H9 (cell line): ENCODE data around the gene HAGHL. TPM values are rescaled to one million over a fixed set of nuclear protein-coding genes. Genes with fewer than 3 reads are reported as not detected.
A peak's percentile ranks its signal among the peaks of the same experiment; 100 is the strongest.

Experiments
- DNase-seq: peaks from one replicate; pipeline ENCODE4 v3.0.0-alpha.2; 2017
- H2AFZ ChIP-seq: one replicate; pipeline ENCODE4 v1.6.1; 2013; ENCODE audit warnings: mild to moderate bottlenecking, low read length, control low read depth, moderate library complexity
- H2AK5ac ChIP-seq: 2 replicates; pipeline ENCODE4 v1.6.1; 2013; ENCODE audit warnings: low read length, control low read depth, mixed read lengths; ENCODE audit not compliant: insufficient read length
- H2BK120ac ChIP-seq: one replicate; pipeline ENCODE4 v1.6.1; 2013; ENCODE audit warnings: low read depth, mild to moderate bottlenecking, low read length, control low read depth, inconsistent platforms; ENCODE audit not compliant: poor library complexity, severe bottlenecking
- H2BK12ac ChIP-seq: 2 replicates; pipeline ENCODE4 v1.6.1; 2013; ENCODE audit warnings: low read length, control low read depth, mixed read lengths, low read depth; ENCODE audit not compliant: insufficient read length
- H2BK15ac ChIP-seq: 2 replicates; pipeline ENCODE4 v1.6.1; 2013; ENCODE audit warnings: low read depth, low read length, control low read depth
- H2BK20ac ChIP-seq: one replicate; pipeline ENCODE4 v1.6.1; 2013; ENCODE audit warnings: low read depth, mild to moderate bottlenecking, low read length, control low read depth, inconsistent platforms; ENCODE audit not compliant: poor library complexity, severe bottlenecking
- H2BK5ac ChIP-seq: 2 replicates; pipeline ENCODE4 v1.6.1; 2013; ENCODE audit warnings: low read length, control low read depth, mixed read lengths; ENCODE audit not compliant: insufficient read length
- H3K14ac ChIP-seq: 2 replicates; pipeline ENCODE4 v1.6.1; 2013; ENCODE audit warnings: low read length, control low read depth; ENCODE audit not compliant: insufficient read depth
- H3K18ac ChIP-seq: 2 replicates; pipeline ENCODE4 v1.6.1; 2013; ENCODE audit warnings: low read depth, mild to moderate bottlenecking, mixed read lengths, low read length, control low read depth; ENCODE audit not compliant: insufficient read length
- H3K23ac ChIP-seq: 2 replicates; pipeline ENCODE4 v1.6.1; 2013; ENCODE audit warnings: low read length, control low read depth, mixed read lengths, low read depth; ENCODE audit not compliant: insufficient read length
- H3K23me2 ChIP-seq: 2 replicates; pipeline ENCODE4 v1.6.1; 2013; ENCODE audit warnings: low read depth, mild to moderate bottlenecking, mixed read lengths, low read length, control low read depth; ENCODE audit not compliant: insufficient read length, poor library complexity, severe bottlenecking
- H3K27ac ChIP-seq: 2 replicates; pipeline ENCODE4 v1.5.1; 2013; ENCODE audit warnings: low read length, control low read depth, mixed read lengths, low read depth; ENCODE audit not compliant: insufficient read length
- H3K27me3 ChIP-seq: 2 replicates; pipeline ENCODE4 v1.6.1; 2013; ENCODE audit warnings: low read length, control low read depth, inconsistent platforms; ENCODE audit not compliant: insufficient read depth
- H3K4ac ChIP-seq: 2 replicates; pipeline ENCODE4 v1.6.1; 2013; ENCODE audit warnings: low read depth, mild to moderate bottlenecking, control low read depth, inconsistent platforms, low read length, moderate library complexity
- H3K4me1 ChIP-seq: 2 replicates; pipeline ENCODE4 v1.6.1; 2013; ENCODE audit warnings: low read length, control low read depth, inconsistent platforms; ENCODE audit not compliant: insufficient read depth
- H3K4me2 ChIP-seq: 2 replicates; pipeline ENCODE4 v1.6.1; 2013; ENCODE audit warnings: low read length, control low read depth, mixed read lengths; ENCODE audit not compliant: insufficient read length, insufficient read depth
- H3K56ac ChIP-seq: 2 replicates; pipeline ENCODE4 v1.6.1; 2013; ENCODE audit warnings: low read depth, mild to moderate bottlenecking, mixed read lengths, low read length, control low read depth; ENCODE audit not compliant: insufficient read length
- H3K79me1 ChIP-seq: 2 replicates; pipeline ENCODE4 v1.6.1; 2013; ENCODE audit warnings: low read depth, mild to moderate bottlenecking, moderate library complexity, low read length, control low read depth, inconsistent platforms; ENCODE audit not compliant: insufficient read depth, poor library complexity, severe bottlenecking
- H3K79me2 ChIP-seq: 2 replicates; pipeline ENCODE4 v1.6.1; 2013; ENCODE audit warnings: low read length, control low read depth, inconsistent platforms; ENCODE audit not compliant: insufficient read depth
- H3K9ac ChIP-seq: 2 replicates; pipeline ENCODE4 v1.6.1; 2013; ENCODE audit warnings: low read length, control low read depth, mixed read lengths; ENCODE audit not compliant: insufficient read length; ENCODE audit errors: extremely low read depth
- H3K9me3 ChIP-seq: one replicate; pipeline ENCODE4 v1.6.1; 2013; ENCODE audit warnings: low read depth, low read length, inconsistent platforms; ENCODE audit not compliant: control insufficient read depth
- H3T11ph ChIP-seq: one replicate; pipeline ENCODE4 v1.6.1; 2013; ENCODE audit warnings: mild to moderate bottlenecking, low read length, control low read depth, inconsistent platforms
- H4K20me1 ChIP-seq: one replicate; pipeline ENCODE4 v1.6.1; 2013; ENCODE audit not compliant: control insufficient read depth, insufficient read length, insufficient read depth
- H4K5ac ChIP-seq: 2 replicates; pipeline ENCODE4 v1.6.1; 2013; ENCODE audit warnings: low read depth, mild to moderate bottlenecking, mixed read lengths, low read length, control low read depth; ENCODE audit not compliant: insufficient read length
- H4K8ac ChIP-seq: replicated peaks from 2 replicates; pipeline ENCODE4 v1.6.1; 2013; ENCODE audit warnings: low read length, control low read depth, mixed read lengths, low read depth; ENCODE audit not compliant: insufficient read length
- H4K91ac ChIP-seq: 2 replicates; pipeline ENCODE4 v1.6.1; 2013; ENCODE audit warnings: low read depth, mild to moderate bottlenecking, moderate library complexity, mixed read lengths, low read length, control low read depth; ENCODE audit not compliant: insufficient read length
- H3K27ac Mint-ChIP-seq, 3 experiments: 2 replicates in 2 of 3; 3 replicates in 1 of 3; pipeline ENCODE4 v1.8.0; 2020 to 2021; ENCODE audit warnings: mixed read lengths in 3 of 3, mild to moderate bottlenecking in 1 of 3, moderate library complexity in 1 of 3
- H3K27me3 Mint-ChIP-seq: 2 replicates; pipeline ENCODE4 v1.8.0; 2021; ENCODE audit warnings: low read depth, mild to moderate bottlenecking, moderate library complexity, mixed read lengths
- H3K36me3 Mint-ChIP-seq, 3 experiments: 2 replicates in 2 of 3; 3 replicates in 1 of 3; pipeline ENCODE4 v1.8.0; 2020 to 2021; ENCODE audit warnings: low read depth in 3 of 3, mixed read lengths in 3 of 3; ENCODE audit not compliant: insufficient read depth in 1 of 3
- H3K4me1 Mint-ChIP-seq, 2 experiments: 2 replicates each; pipeline ENCODE4 v1.8.0; 2020; ENCODE audit warnings: mixed read lengths in 2 of 2
- H3K4me3 Mint-ChIP-seq, 2 experiments: 2 replicates in 1 of 2; 3 replicates in 1 of 2; pipeline ENCODE4 v1.8.0; 2020 to 2021; ENCODE audit warnings: mild to moderate bottlenecking in 2 of 2, mixed read lengths in 2 of 2, moderate library complexity in 1 of 2
- H3K9me3 Mint-ChIP-seq, 2 experiments: 2 replicates in 1 of 2; 3 replicates in 1 of 2; pipeline ENCODE4 v1.8.0; 2020; ENCODE audit warnings: mild to moderate bottlenecking in 2 of 2, mixed read lengths in 2 of 2, moderate library complexity in 1 of 2
- CTCF ChIP-seq: fragments of 200-600 bp; sonication (generic); conservative IDR thresholded peaks from 3 replicates; pipeline ENCODE4 v1.8.0; 2021; ENCODE audit warnings: antibody characterized with exemption, mild to moderate bottlenecking
- WGBS: extraction: QIAGEN DNeasy Blood & Tissue Kit; methylation state at CpG from one replicate; pipeline ENCODE4 v1.1.7; 2013; ENCODE audit warnings: missing lambda C conversion rate, low lambda C conversion rate, mixed read lengths; ENCODE audit not compliant: insufficient read length; ENCODE audit errors: extremely low coverage; 5-methylcytosine and 5-hydroxymethylcytosine counted together
- total RNA-seq: library from RNA; stranded (reverse); gene quantifications from 2 replicates; pipeline ENCODE4 v1.2.1, GENCODE V29; 2021

The HAGHL gene
- total RNA-seq, 1 experiment from 2014 or later: 25.2 TPM

GRCh38 chr16:685967-686366, 40.9 kb upstream of the HAGHL start:
- Histone ChIP-seq H4K91ac (no peak overlapping the region), H2BK120ac (no peak overlapping the region), H3K27ac (no peak overlapping the region), H4K20me1 (no peaks in the 10 kb centered on the region), H3K4me2 (no peak overlapping the region), H2BK5ac (no peak overlapping the region), H3K14ac (no peak overlapping the region), H3K23me2 (peaks cover 16% of the 10 kb centered on the region), H3K4me1 (no peaks in the 10 kb centered on the region), H3K4ac (no peak overlapping the region), H2AFZ (no peak overlapping the region), H2AK5ac (no peak overlapping the region), H3K27me3 (0 out of 2 replicates have a peak, but pooled peaks cover under 1% of the 10 kb centered on the region), H4K8ac (no peak overlapping the region), H3T11ph (no peak overlapping the region), H2BK15ac (no peak overlapping the region), H3K9me3 (no peaks in the 10 kb centered on the region), H2BK20ac (no peak overlapping the region), H2BK12ac (no peak overlapping the region), H3K23ac (no peak overlapping the region), H3K9ac (no peak overlapping the region), H4K5ac (no peak overlapping the region), H3K56ac (no peak overlapping the region), H3K79me1 (no peaks in the 10 kb centered on the region), H3K79me2 (peaks cover 2% of the 10 kb centered on the region; the same call in 1 of the 2 replicates), H3K18ac (no peak overlapping the region)
- H3K27ac Mint-ChIP-seq: no peak overlapping the region; a peak in 1 of 7 replicates
- H3K4me3 Mint-ChIP-seq: peak overlapping the region; percentile 15 to 69; a peak in 3 of 5 replicates
- peak; percentile 63 for DNase-seq
- H3K4me1 Mint-ChIP-seq: peaks cover 10 to 26% of the 10 kb centered on the region in 2 experiments
- H3K9me3 Mint-ChIP-seq: no peaks in the 10 kb centered on the region; a peak in 1 of 5 replicates
- peak; percentile 60 for TF ChIP-seq CTCF
- H3K36me3 Mint-ChIP-seq: peaks cover 15 to 46% (median 44%) of the 10 kb centered on the region in 3 experiments; a peak in 6 of 7 replicates
- H3K27me3 Mint-ChIP-seq: peaks cover 4% of the 10 kb centered on the region
- no CpG with 5 or more reads among the region's 10 CpGs for WGBS
